ENCODE data around the gene STRN. TPM values are rescaled to one million over a fixed set of nuclear protein-coding genes. Genes with fewer than 3 reads are reported as not detected.
A peak's percentile ranks its signal among the peaks of the same experiment; 100 is the strongest.

Gene STRN
- total RNA-seq, 1 donor from 2014 or later: 25.7 TPM

DNA sequence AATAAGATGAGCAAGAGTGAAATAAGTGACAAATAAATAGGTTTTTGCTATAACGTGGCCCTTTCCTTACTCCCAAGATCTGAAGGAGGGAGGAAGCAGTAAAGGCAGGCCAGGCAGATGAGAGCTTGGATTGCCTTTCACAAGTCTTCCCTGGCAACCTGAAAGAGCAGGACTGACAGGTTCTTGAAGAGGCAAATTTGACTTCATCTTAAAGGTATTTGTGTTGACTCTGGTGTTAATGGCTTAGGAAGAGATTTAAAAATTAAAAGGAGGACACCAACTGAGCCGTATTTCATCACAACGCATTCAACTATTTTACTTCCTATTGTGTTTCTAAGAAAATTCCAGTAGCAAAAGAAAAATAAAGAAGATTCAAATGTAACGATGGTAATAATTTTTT, 3.2 kb downstream of the STRN start:
- TF ChIP-seq, protein P1, sequence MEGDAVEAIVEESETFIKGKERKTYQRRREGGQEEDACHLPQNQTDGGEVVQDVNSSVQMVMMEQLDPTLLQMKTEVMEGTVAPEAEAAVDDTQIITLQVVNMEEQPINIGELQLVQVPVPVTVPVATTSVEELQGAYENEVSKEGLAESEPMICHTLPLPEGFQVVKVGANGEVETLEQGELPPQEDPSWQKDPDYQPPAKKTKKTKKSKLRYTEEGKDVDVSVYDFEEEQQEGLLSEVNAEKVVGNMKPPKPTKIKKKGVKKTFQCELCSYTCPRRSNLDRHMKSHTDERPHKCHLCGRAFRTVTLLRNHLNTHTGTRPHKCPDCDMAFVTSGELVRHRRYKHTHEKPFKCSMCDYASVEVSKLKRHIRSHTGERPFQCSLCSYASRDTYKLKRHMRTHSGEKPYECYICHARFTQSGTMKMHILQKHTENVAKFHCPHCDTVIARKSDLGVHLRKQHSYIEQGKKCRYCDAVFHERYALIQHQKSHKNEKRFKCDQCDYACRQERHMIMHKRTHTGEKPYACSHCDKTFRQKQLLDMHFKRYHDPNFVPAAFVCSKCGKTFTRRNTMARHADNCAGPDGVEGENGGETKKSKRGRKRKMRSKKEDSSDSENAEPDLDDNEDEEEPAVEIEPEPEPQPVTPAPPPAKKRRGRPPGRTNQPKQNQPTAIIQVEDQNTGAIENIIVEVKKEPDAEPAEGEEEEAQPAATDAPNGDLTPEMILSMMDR (IDR thresholded peaks at IDR 0.05; ENCODE audit: unreplicated experiment): no peak
- Mint-ChIP-seq H3K27ac (peak overlapping the region; percentile 97), H3K36me3 (peaks cover 4% of the 10 kb centered on the region), H3K27me3 (ENCODE audit: low read depth) (no peaks in the 10 kb centered on the region), H3K4me1 (peaks cover 68% of the 10 kb centered on the region), H3K4me3 (no peak overlapping the region), H3K9me3 (no peaks in the 10 kb centered on the region)
- no peak for DNase-seq (ENCODE audit: low spot score in 2 of 2, unreplicated experiment in 2 of 2)

DNA sequence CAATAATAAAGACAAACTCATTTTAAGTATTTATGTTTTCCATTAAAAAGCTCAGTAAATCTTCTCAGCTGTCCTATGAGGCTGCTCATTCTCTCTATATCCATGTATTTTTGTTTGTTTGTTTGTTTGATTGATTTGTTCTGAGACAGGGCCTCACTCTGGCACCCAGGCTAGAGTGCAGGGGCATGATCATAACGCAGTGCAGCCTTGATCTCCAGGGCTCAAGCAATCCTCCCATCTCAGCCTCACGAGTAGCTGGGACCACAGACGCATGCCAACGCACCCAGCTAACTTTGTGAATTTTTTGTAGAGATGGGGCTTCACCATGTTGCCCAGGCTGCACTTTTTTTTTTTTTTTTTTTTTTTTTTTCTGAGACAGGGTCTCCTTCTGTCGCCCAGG, 5.6 kb downstream of the STRN start:
- no peaks in the 10 kb centered on the region for H3K27me3 Mint-ChIP-seq (ENCODE audit: low read depth)
- TF ChIP-seq, protein P1 (IDR thresholded peaks at IDR 0.05; ENCODE audit: unreplicated experiment): no peak
- H3K4me3 Mint-ChIP-seq: no peak overlapping the region
- peaks cover 4% of the 10 kb centered on the region for H3K36me3 Mint-ChIP-seq
- H3K27ac Mint-ChIP-seq: peak overlapping the region; percentile 47
- no peaks in the 10 kb centered on the region for H3K9me3 Mint-ChIP-seq
- H3K4me1 Mint-ChIP-seq: peaks cover 58% of the 10 kb centered on the region
- DNase-seq (ENCODE audit: low spot score in 2 of 2, unreplicated experiment in 2 of 2): no peak

DNA sequence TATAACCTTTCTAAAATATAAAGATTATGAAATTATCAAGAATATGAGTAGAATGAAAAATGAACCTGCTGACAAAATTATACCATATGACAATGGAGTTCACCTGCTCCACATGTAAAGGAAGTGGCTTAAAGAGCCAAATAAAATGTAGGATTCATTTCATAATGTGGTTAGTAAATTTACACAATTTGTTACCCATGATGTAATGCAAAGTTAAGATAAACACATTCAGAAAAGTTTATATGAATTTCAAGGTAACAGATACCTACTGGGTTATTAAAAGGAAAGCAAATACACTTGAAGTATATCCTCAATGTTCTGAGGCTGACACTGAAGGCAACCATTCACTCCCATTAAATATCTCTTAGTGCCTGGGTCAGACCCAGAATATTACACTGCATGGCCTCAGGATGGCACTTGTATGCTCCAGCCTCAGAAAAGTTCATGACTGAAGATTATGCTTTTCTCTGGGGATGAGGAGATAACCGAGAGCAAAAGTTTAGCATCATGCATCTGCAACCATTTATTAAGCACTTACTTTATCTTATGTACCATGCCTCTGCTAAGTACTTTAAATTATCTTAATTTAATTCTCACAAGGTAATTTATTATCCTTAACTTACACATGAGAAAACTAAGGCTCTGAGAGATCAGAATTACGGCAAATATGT, 6.2 kb downstream of the STRN start:
- H3K4me3 Mint-ChIP-seq: no peak overlapping the region
- no peaks in the 10 kb centered on the region for H3K27me3 Mint-ChIP-seq (ENCODE audit: low read depth)
- TF ChIP-seq, protein P1 (IDR thresholded peaks at IDR 0.05; ENCODE audit: unreplicated experiment): no peak
- peaks cover 56% of the 10 kb centered on the region for H3K4me1 Mint-ChIP-seq
- no peak for DNase-seq (ENCODE audit: low spot score in 2 of 2, unreplicated experiment in 2 of 2)
- no peaks in the 10 kb centered on the region for H3K9me3 Mint-ChIP-seq
- H3K36me3 Mint-ChIP-seq: peaks cover 4% of the 10 kb centered on the region
- H3K27ac Mint-ChIP-seq: peak overlapping the region; percentile 36

DNA sequence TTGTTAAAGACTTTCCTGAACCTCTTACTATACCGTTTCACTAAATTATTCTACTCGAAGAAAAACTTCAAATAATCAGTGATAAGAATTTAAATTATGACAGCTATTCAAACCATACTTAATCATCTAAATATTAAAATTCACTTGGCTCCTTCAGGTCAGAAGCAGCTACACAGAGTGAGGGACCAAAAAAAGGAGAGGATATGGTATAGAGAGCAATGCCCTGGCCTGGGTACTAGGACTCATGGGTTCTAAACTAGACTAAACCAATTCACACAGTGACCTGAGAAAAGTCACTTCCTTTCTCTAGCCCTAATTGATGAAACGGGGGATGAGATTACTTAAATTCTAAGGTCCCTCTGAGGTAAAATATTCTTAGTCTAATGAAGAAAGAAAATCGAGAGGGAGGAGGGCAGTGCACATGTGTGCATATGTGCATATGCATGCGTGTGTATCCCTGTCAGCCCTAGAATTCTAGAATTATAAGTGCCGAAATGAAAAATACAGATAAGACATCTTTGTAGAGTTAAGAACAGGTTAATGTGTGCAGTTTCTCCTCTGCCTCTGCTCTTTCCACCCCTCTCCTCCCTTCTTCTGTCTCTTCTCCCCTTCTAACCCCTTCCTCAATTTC, 11.2 kb downstream of the STRN start:
- H3K4me1 Mint-ChIP-seq: peaks cover 39% of the 10 kb centered on the region

DNA sequence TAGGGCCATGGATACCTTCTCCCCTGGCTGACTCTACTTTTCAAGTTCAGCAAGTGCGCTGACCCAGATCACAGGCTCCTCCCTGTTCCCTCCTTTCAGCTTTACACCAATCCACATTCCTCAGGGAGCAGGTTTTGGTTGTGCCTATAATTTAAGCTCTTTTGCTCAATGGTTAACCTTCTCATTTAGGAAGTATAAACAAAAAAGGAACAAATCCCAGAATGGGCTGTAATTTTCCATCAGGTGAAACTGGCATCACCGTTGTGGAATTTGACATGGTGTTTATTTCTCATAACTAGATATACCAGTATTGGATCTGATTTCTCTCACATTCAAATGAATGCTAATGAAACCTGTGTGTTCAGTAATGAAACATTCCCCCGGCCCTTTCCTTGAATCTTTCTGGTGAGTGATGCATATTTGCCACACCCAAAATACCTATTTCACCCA, 13.6 kb downstream of the STRN start:
- Mint-ChIP-seq H3K9me3 (no peaks in the 10 kb centered on the region), H3K27ac (peak overlapping the region; percentile 82), H3K27me3 (ENCODE audit: low read depth) (no peaks in the 10 kb centered on the region), H3K4me1 (peaks cover 35% of the 10 kb centered on the region), H3K36me3 (no peaks in the 10 kb centered on the region), H3K4me3 (no peak overlapping the region)
- TF ChIP-seq, protein P1 (IDR thresholded peaks at IDR 0.05; ENCODE audit: unreplicated experiment): no peak
- DNase-seq (ENCODE audit: low spot score in 2 of 2, unreplicated experiment in 2 of 2): no peak

More for the DNA sequence above, 11.2 kb downstream of the STRN start:
- TF ChIP-seq, protein P1 (IDR thresholded peaks at IDR 0.05; ENCODE audit: unreplicated experiment): no peak
- no peak overlapping the region for H3K4me3 Mint-ChIP-seq
- H3K27ac Mint-ChIP-seq: peak overlapping the region; percentile 30
- H3K36me3 Mint-ChIP-seq: peaks cover 4% of the 10 kb centered on the region
- no peak for DNase-seq (ENCODE audit: low spot score in 2 of 2, unreplicated experiment in 2 of 2)
- H3K9me3 Mint-ChIP-seq: no peaks in the 10 kb centered on the region
- no peaks in the 10 kb centered on the region for H3K27me3 Mint-ChIP-seq (ENCODE audit: low read depth)
